Measurements from ENCODE around the gene ATP8B1. TPM values are rescaled to one million over a fixed set of nuclear protein-coding genes. Genes with fewer than 3 reads are reported as not detected.

ATP8B1 gene
- total RNA-seq, 1 experiment from 2014 or later, result 5.6 TPM

DNA sequence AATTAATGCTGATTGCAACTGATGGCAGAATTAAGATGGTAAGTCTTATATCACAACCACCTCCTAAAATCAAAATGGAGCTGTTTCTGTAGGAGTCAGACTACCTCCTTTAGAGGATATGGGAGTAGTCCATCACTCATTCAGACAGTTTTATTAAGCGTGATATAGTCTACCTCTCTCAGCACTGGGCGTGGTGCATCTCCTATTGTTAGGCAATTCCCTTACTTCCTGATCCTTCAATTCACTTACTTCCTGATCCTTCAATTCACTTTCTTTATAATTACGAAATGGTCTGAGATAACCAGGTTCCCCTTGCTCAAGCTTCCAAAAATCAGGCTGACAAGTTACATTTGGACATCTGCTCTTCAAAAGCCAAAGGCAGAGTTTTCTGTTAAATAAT, 31.9 kb downstream of the ATP8B1 start:
- Mint-ChIP-seq H3K36me3 (no peaks in the 10 kb centered on the region), H3K9me3 (no peaks in the 10 kb centered on the region), H3K27ac (peak overlapping the region; percentile 10; the same call in 1 of the 2 replicates), H3K4me3 (no peak overlapping the region), H3K27me3 (ENCODE audit: low read depth) (no peaks in the 10 kb centered on the region), H3K4me1 (peaks cover 40% of the 10 kb centered on the region)
- DNase-seq (ENCODE audit: low spot score) (no peak), ATAC-seq (peak; percentile 34)
- no peak for TF ChIP-seq ZNF317 (CRISPR knock-in tag; IDR thresholded peaks at IDR 0.05; ENCODE audit: borderline replicate concordance, low read depth)
- no peak for TF ChIP-seq MXD4 (CRISPR knock-in tag; IDR thresholded peaks at IDR 0.05; ENCODE audit: borderline replicate concordance)
- no peak for TF ChIP-seq EMX1 (CRISPR knock-in tag; IDR thresholded peaks at IDR 0.05)
- no peak for TF ChIP-seq ZNF219 (CRISPR knock-in tag; IDR thresholded peaks at IDR 0.05; ENCODE audit: borderline replicate concordance)
- no peak for TF ChIP-seq ZNF263 (CRISPR knock-in tag; IDR thresholded peaks at IDR 0.05; ENCODE audit: low read depth)
- TF ChIP-seq, protein P1, sequence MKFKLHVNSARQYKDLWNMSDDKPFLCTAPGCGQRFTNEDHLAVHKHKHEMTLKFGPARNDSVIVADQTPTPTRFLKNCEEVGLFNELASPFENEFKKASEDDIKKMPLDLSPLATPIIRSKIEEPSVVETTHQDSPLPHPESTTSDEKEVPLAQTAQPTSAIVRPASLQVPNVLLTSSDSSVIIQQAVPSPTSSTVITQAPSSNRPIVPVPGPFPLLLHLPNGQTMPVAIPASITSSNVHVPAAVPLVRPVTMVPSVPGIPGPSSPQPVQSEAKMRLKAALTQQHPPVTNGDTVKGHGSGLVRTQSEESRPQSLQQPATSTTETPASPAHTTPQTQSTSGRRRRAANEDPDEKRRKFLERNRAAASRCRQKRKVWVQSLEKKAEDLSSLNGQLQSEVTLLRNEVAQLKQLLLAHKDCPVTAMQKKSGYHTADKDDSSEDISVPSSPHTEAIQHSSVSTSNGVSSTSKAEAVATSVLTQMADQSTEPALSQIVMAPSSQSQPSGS (CRISPR knock-in tag; IDR thresholded peaks at IDR 0.05; ENCODE audit: borderline replicate concordance, low read depth), result no peak
- TF ChIP-seq NR1H2 (CRISPR knock-in tag; IDR thresholded peaks at IDR 0.05), result no peak
- TF ChIP-seq OVOL2 (CRISPR knock-in tag; IDR thresholded peaks at IDR 0.05; ENCODE audit: borderline replicate concordance), result no peak
- TF ChIP-seq GRHL2 (CRISPR knock-in tag; IDR thresholded peaks at IDR 0.05; ENCODE audit: insufficient replicate concordance, severe bottlenecking), result no peak
- TF ChIP-seq, protein P2, sequence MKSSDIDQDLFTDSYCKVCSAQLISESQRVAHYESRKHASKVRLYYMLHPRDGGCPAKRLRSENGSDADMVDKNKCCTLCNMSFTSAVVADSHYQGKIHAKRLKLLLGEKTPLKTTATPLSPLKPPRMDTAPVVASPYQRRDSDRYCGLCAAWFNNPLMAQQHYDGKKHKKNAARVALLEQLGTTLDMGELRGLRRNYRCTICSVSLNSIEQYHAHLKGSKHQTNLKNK (CRISPR knock-in tag; IDR thresholded peaks at IDR 0.05), result no peak
- TF ChIP-seq, protein P3, sequence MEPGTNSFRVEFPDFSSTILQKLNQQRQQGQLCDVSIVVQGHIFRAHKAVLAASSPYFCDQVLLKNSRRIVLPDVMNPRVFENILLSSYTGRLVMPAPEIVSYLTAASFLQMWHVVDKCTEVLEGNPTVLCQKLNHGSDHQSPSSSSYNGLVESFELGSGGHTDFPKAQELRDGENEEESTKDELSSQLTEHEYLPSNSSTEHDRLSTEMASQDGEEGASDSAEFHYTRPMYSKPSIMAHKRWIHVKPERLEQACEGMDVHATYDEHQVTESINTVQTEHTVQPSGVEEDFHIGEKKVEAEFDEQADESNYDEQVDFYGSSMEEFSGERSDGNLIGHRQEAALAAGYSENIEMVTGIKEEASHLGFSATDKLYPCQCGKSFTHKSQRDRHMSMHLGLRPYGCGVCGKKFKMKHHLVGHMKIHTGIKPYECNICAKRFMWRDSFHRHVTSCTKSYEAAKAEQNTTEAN (CRISPR knock-in tag; IDR thresholded peaks at IDR 0.05), result no peak
- TF ChIP-seq CBFB (CRISPR knock-in tag; IDR thresholded peaks at IDR 0.05; ENCODE audit: low read depth), result no peak
- TF ChIP-seq, protein P4, sequence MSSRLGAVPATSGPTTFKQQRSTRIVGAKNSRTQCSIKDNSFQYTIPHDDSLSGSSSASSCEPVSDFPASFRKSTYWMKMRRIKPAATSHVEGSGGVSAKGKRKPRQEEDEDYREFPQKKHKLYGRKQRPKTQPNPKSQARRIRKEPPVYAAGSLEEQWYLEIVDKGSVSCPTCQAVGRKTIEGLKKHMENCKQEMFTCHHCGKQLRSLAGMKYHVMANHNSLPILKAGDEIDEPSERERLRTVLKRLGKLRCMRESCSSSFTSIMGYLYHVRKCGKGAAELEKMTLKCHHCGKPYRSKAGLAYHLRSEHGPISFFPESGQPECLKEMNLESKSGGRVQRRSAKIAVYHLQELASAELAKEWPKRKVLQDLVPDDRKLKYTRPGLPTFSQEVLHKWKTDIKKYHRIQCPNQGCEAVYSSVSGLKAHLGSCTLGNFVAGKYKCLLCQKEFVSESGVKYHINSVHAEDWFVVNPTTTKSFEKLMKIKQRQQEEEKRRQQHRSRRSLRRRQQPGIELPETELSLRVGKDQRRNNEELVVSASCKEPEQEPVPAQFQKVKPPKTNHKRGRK (CRISPR knock-in tag; IDR thresholded peaks at IDR 0.05; ENCODE audit: borderline replicate concordance), result no peak
- TF ChIP-seq, protein P5, sequence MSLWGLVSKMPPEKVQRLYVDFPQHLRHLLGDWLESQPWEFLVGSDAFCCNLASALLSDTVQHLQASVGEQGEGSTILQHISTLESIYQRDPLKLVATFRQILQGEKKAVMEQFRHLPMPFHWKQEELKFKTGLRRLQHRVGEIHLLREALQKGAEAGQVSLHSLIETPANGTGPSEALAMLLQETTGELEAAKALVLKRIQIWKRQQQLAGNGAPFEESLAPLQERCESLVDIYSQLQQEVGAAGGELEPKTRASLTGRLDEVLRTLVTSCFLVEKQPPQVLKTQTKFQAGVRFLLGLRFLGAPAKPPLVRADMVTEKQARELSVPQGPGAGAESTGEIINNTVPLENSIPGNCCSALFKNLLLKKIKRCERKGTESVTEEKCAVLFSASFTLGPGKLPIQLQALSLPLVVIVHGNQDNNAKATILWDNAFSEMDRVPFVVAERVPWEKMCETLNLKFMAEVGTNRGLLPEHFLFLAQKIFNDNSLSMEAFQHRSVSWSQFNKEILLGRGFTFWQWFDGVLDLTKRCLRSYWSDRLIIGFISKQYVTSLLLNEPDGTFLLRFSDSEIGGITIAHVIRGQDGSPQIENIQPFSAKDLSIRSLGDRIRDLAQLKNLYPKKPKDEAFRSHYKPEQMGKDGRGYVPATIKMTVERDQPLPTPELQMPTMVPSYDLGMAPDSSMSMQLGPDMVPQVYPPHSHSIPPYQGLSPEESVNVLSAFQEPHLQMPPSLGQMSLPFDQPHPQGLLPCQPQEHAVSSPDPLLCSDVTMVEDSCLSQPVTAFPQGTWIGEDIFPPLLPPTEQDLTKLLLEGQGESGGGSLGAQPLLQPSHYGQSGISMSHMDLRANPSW (CRISPR knock-in tag; conservative IDR thresholded peaks at IDR 0.05; ENCODE audit: low read depth), result no peak
- TF ChIP-seq, protein P6, sequence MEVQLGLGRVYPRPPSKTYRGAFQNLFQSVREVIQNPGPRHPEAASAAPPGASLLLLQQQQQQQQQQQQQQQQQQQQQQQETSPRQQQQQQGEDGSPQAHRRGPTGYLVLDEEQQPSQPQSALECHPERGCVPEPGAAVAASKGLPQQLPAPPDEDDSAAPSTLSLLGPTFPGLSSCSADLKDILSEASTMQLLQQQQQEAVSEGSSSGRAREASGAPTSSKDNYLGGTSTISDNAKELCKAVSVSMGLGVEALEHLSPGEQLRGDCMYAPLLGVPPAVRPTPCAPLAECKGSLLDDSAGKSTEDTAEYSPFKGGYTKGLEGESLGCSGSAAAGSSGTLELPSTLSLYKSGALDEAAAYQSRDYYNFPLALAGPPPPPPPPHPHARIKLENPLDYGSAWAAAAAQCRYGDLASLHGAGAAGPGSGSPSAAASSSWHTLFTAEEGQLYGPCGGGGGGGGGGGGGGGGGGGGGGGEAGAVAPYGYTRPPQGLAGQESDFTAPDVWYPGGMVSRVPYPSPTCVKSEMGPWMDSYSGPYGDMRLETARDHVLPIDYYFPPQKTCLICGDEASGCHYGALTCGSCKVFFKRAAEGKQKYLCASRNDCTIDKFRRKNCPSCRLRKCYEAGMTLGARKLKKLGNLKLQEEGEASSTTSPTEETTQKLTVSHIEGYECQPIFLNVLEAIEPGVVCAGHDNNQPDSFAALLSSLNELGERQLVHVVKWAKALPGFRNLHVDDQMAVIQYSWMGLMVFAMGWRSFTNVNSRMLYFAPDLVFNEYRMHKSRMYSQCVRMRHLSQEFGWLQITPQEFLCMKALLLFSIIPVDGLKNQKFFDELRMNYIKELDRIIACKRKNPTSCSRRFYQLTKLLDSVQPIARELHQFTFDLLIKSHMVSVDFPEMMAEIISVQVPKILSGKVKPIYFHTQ (CRISPR knock-in tag; IDR thresholded peaks at IDR 0.05), result no peak
- no peak for TF ChIP-seq CREM (CRISPR knock-in tag; IDR thresholded peaks at IDR 0.05)
- no peak for TF ChIP-seq FOXP1 (CRISPR knock-in tag; IDR thresholded peaks at IDR 0.05; ENCODE audit: borderline replicate concordance)
- ChIA-PET CTCF (no interaction called here), POLR2A (no interaction called here)
